AG04450 (cell line): ENCODE measurements around the gene AMELY. TPM values are rescaled to one million over a fixed set of nuclear protein-coding genes. Genes with fewer than 3 reads are reported as not detected.
"Not testable (repeated sequence)": the region's sequence is repeated elsewhere in the genome, so short reads cannot be mapped to it uniquely, and the experiment has no call there.

Experiments
- CTCF ChIA-PET: fragments of 300-600, 350-600 bp; formaldehyde crosslinking; extraction: SDS; loops from one replicate; lab custom pipeline; 2022; ENCODE audit warnings: antibody characterized with exemption, inconsistent platforms; lab: Charles Lee
- POLR2A ChIA-PET: fragments of 350-600 bp; formaldehyde crosslinking; extraction: SDS; loops from one replicate; lab custom pipeline; 2021; ENCODE audit warnings: antibody characterized with exemption, inconsistent platforms; lab: Yijun Ruan, JAX
- DNase-seq: peaks from one replicate; pipeline ENCODE4 v3.0.0-alpha.2; 2011; ENCODE audit warnings: low read depth, low spot score
- H3K27ac ChIP-seq: one replicate; pipeline ENCODE4 v1.5.1; 2012; ENCODE audit warnings: low read depth, low read length, control low read depth
- H3K27me3 ChIP-seq: one replicate; pipeline ENCODE4 v1.6.0; 2012; ENCODE audit warnings: low read length; ENCODE audit not compliant: control insufficient read depth, insufficient read depth
- H3K4me3 ChIP-seq: 2 replicates; pipeline ENCODE4 v1.5.1; 2011; ENCODE audit warnings: mild to moderate bottlenecking, low read depth, low read length, control low read depth
- H3K9me3 ChIP-seq: 2 replicates; pipeline ENCODE4 v1.5.1; 2012; ENCODE audit warnings: low read length; ENCODE audit not compliant: control insufficient read depth, insufficient read depth
- CTCF ChIP-seq: IDR thresholded peaks from 2 replicates; pipeline ENCODE4 v1.5.1; 2011; ENCODE audit warnings: low read depth, low read length, control low read depth, inconsistent platforms
- polyA plus RNA-seq: library from polyadenylated mRNA; depleted of rRNA; stranded (reverse); fragments of >200 nt; gene quantifications from 2 replicates; pipeline ENCODE4 v1.2.3, GENCODE V29; 2011; rRNA removed

AMELY gene
- polyA plus RNA-seq, 1 experiment: not detected

- no peak for TF ChIP-seq CTCF
- Histone ChIP-seq H3K9me3 (peaks cover 4% of the 10 kb centered on the region; the same call in 1 of the 2 replicates), H3K27ac (no peak overlapping the region), H3K4me3 (no peak overlapping the region), H3K27me3 (no peaks in the 10 kb centered on the region)
- no peak for DNase-seq
- ChIA-PET CTCF (no interaction called here), POLR2A (no interaction called here)
Measured at GRCh38 chrY:6895236-6895635, 16.3 kb downstream of the AMELY start.

GRCh38 chrY:6894496-6894895 lies 17.1 kb downstream of the AMELY start:
- POLR2A ChIA-PET: no interaction called here
- TF ChIP-seq CTCF: no peak
- no peak for DNase-seq
- Histone ChIP-seq H3K4me3 (no peak overlapping the region), H3K27me3 (no peaks in the 10 kb centered on the region), H3K9me3 (peaks cover 4% of the 10 kb centered on the region; the same call in 1 of the 2 replicates), H3K27ac (no peak overlapping the region)
- CTCF ChIA-PET: no interaction called here

GRCh38 chrY:6849384-6849783 lies 62.2 kb downstream of the AMELY start:
- no peak overlapping the region for H3K4me3 ChIP-seq
- TF ChIP-seq CTCF: no peak
- H3K9me3 ChIP-seq: no peaks in the 10 kb centered on the region; the same call in 1 of the 2 replicates
- DNase-seq: no peak
- POLR2A ChIA-PET: no interaction called here
- no peaks in the 10 kb centered on the region for H3K27me3 ChIP-seq
- no peak overlapping the region for H3K27ac ChIP-seq
- CTCF ChIA-PET: no interaction called here

- H3K27ac ChIP-seq, POLR2A ChIA-PET, H3K27me3 ChIP-seq, H3K9me3 ChIP-seq, CTCF ChIA-PET, DNase-seq, H3K4me3 ChIP-seq: not testable (repeated sequence)
Measured at GRCh38 chrY:6842650-6843049, 68.9 kb downstream of the AMELY start.

Other genes starting within 250 kb of the AMELY start
- not detected in 2 replicates for gene TBL1Y, start 1.1 kb downstream of the AMELY start, polyA plus RNA-seq